SK-N-SH treated with all-trans-retinoic acid at 6 μM for 48 hours (cell line): ENCODE results near the gene P2RY6.

Experiments used
- ARNTL ChIP-seq: fragments of 450-650 bp; formaldehyde crosslinking; IDR thresholded peaks from 2 replicates; pipeline ENCODE4 v1.5.0; 2020; ENCODE audit warnings: low read depth, mild to moderate bottlenecking, moderate library complexity, borderline replicate concordance
- OSR1 ChIP-seq: fragments of 250-450 bp; sonication (Bioruptor Pico); IDR thresholded peaks from 2 replicates; pipeline ENCODE4 v1.8.0; 2022; ENCODE audit warnings: moderate library complexity, mild to moderate bottlenecking, inconsistent platforms
- POU6F1 ChIP-seq: fragments of 250-450 bp; sonication (Bioruptor Pico); IDR thresholded peaks from 2 replicates; pipeline ENCODE4 v1.8.0; 2021; ENCODE audit warnings: low read depth, mild to moderate bottlenecking, moderate library complexity, borderline replicate concordance
- SNAI2 ChIP-seq: fragments of 250-450 bp; sonication (Bioruptor Pico); IDR thresholded peaks from 2 replicates; pipeline ENCODE4 v1.5.0; 2020; ENCODE audit warnings: mild to moderate bottlenecking, moderate library complexity
- TCF4 ChIP-seq: fragments of 250-450 bp; sonication (Bioruptor Pico); IDR thresholded peaks from 2 replicates; pipeline ENCODE4 v1.8.0; 2021; ENCODE audit warnings: mild to moderate bottlenecking, moderate library complexity, borderline replicate concordance
- ZFP3 ChIP-seq: fragments of 250-450 bp; sonication (Bioruptor Pico); IDR thresholded peaks from 2 replicates; pipeline ENCODE4 v1.5.0; 2020; ENCODE audit warnings: mild to moderate bottlenecking, moderate library complexity
- ZFP30 ChIP-seq: fragments of 450-650 bp; formaldehyde crosslinking; IDR thresholded peaks from 2 replicates; pipeline ENCODE4 v1.5.0; 2022; ENCODE audit warnings: mild to moderate bottlenecking, moderate library complexity
- TF ChIP-seq, protein P1 (sequence below): fragments of 250-450 bp; sonication (Bioruptor Pico); IDR thresholded peaks from 2 replicates; pipeline ENCODE4 v1.8.0; 2020; ENCODE audit warnings: mild to moderate bottlenecking, moderate library complexity, borderline replicate concordance

DNA sequence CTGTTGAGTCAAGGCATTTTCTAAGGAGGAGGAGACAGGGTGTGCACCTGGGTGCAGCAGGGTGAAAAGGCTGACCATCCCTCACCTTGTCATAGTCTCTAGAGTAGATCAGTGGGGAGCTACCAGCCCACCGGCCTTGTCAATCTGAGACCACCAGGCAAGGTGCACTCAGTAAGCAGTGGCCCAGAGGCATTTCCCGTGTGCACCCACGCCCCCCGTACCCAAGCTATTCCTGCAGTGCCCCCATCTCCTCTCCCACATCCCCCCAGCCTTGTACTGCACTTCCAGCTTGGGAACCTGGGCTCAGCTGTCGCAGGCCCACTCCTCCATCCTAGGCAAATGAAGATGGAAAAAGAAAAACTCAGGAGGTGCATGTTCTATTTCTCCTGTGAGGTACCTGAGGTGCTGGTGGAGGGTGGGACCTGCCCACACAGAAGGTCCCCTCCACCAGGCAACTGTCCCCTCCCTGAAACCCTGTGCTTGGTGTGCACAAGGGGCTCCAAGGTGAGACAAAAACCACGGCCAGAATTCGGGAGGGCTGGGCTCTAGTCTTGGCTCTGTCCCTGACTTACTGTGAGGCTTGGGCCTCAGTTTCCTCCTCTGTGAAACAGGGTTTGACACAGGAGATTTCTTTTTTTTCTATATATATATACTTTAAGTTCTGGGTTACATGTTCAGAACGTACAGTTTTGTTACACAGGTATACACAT is 45.7 kb upstream of the P2RY6 start:
- no peak for TF ChIP-seq ZFP3
- no peak for TF ChIP-seq SNAI2 (CRISPR knock-in tag)
- TF ChIP-seq ZFP30: no peak
- TF ChIP-seq POU6F1 (CRISPR knock-in tag): no peak
- no peak for TF ChIP-seq TCF4 (CRISPR knock-in tag)
- TF ChIP-seq ARNTL: no peak
- TF ChIP-seq OSR1: no peak
- TF ChIP-seq, protein P1, sequence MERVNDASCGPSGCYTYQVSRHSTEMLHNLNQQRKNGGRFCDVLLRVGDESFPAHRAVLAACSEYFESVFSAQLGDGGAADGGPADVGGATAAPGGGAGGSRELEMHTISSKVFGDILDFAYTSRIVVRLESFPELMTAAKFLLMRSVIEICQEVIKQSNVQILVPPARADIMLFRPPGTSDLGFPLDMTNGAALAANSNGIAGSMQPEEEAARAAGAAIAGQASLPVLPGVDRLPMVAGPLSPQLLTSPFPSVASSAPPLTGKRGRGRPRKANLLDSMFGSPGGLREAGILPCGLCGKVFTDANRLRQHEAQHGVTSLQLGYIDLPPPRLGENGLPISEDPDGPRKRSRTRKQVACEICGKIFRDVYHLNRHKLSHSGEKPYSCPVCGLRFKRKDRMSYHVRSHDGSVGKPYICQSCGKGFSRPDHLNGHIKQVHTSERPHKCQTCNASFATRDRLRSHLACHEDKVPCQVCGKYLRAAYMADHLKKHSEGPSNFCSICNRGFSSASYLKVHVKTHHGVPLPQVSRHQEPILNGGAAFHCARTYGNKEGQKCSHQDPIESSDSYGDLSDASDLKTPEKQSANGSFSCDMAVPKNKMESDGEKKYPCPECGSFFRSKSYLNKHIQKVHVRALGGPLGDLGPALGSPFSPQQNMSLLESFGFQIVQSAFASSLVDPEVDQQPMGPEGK (CRISPR knock-in tag): no peak
